ENCODE data around the gene NCEH1.

Gene NCEH1

DNA sequence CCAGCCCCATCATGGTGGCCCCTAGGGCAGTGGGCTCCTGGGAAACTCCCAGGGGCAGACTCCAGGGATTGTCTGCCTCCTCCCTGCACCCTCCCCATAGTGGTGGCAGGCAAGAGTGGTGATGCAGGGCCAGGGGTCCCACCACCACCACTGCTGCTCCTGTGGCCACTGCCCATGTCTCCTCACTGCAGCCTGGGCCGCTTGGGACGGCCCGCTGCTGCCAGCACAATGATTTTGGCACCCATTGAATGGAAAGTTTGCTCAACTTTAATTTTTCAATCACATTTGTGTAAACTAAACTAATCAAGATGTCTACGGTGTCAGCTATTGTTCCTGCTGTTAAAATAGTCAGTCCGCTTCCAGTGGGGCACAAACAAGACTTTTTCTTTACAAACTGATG lies 95.6 kb downstream of the NCEH1 start:
- FAIRE-seq (no peak), DNase-seq (ENCODE audit: insufficient read length) (no peak)

DNA sequence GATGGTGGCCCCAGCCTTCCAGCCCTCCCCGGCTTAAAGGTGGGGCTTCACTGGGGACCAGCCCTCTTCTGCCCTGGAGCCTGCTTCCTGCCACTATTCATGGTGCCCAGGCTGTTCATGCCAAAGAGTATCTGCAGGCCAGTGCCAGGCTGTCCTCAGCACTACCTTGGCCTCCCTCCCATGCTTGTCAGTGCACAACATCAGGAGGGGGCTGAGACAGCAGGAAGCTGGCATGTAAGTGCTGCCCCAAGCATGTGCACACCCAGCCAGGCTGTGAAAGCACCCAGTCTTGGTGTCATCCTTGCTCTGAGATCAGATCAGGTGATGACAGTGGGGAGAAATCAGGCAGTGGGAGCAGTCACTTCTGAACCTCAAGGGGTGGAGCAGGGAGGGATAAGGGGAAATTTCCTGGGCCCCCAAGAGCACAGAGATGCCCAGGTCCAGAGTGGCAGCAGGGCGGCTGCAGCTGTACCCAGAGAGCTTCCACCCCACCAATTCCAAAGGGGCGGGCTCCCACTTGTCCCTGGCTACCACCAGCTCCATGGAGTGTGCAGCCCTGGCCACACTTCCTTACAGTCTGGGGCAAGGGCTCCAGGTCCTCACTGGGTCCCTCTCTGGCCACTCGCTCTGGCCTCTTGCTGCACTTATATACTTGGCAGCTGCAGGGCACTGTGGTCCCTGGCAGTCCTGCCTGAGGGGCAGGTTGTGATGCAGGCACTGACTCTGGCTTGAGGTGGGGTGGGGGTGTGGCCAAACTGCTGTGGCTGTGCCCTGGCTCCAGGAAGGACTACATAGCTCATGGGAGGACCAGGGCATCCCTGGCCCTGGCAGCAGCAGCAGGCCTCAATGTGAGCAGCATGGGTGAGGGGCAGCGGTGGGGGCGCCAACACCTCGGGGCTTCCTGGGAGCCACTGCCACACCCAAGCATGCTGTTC lies 96.3 kb downstream of the NCEH1 start:
- TF ChIP-seq POLR2AphosphoS5 (IDR thresholded peaks at IDR 0.05; ENCODE audit: low read depth, low read length) (no peak), TAF1 (IDR thresholded peaks at IDR 0.05; ENCODE audit: borderline replicate concordance, low read depth, low read length) (no peak), POLR2A (IDR thresholded peaks at IDR 0.05; ENCODE audit: low read depth, low read length) (no peak)
- DNase-seq (ENCODE audit: insufficient read length): no peak
- no peak for FAIRE-seq

More for the DNA sequence above, 95.6 kb downstream of the NCEH1 start:
- TF ChIP-seq TAF1 (IDR thresholded peaks at IDR 0.05; ENCODE audit: borderline replicate concordance, low read depth, low read length) (no peak), POLR2AphosphoS5 (IDR thresholded peaks at IDR 0.05; ENCODE audit: low read depth, low read length) (no peak), POLR2A (IDR thresholded peaks at IDR 0.05; ENCODE audit: low read depth, low read length) (no peak)

DNA sequence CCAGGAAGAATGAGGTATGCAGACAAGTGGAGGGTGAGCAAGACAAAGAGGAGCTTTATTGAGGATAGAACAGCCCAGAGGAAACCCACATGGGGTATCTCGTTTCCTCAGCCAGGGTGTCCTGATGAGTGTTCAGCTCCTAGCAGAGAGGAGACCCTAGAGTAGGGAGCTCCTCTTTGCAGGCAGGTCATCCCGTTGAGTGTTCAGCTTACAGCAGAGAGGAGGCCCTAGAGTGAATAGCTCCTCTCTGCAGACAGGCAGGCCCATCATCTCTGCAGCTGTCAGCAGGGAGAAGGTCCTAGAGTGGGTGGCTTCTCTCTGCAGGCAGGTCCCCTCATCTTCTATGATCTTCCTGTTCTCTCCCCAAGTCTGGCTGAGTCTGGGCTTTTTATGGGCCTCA lies 97.0 kb downstream of the NCEH1 start:
- no peak for DNase-seq (ENCODE audit: insufficient read length)
- no peak for FAIRE-seq
- TF ChIP-seq POLR2A (IDR thresholded peaks at IDR 0.05; ENCODE audit: low read depth, low read length) (no peak), TAF1 (IDR thresholded peaks at IDR 0.05; ENCODE audit: borderline replicate concordance, low read depth, low read length) (no peak), POLR2AphosphoS5 (IDR thresholded peaks at IDR 0.05; ENCODE audit: low read depth, low read length) (no peak)

DNA sequence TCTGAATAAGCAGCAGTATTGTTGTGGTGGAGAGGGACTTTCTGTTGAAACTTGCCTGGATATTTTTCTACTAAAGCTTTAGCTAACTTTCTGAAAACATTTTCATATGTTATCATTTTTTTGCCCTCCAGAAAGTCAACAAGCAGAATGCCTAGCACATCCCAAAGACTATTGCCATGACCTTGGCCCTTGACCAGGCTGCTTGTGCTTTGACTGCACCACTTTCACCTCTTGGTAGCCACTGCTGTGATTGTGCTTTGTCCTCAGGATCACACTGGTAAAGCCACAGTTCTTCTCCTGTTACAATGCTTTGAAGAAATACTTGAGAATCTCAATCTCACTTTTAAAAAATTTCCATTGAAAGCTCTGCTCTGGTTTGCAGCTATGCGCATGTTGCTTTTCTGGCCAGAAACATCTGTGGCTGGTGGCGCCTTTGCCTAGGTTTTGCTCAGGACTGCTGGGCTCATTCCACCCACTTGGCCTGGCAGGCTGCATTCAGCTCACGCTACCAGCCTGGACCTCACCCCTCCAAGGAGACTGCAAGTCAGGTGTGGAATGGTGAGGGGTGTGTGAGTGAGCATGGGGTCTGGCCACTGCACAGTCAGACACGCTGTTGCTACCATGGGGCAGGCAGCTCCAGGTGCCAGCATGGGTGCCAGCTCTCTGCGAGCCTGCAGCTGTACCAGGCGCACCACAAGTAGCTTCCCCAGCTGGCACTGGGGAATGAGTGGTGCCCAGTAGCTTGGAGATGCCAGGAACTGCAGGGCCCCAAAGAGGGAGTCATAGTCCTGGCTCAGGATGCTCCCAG lies 97.8 kb downstream of the NCEH1 start:
- DNase-seq (ENCODE audit: insufficient read length) (no peak), FAIRE-seq (no peak)
- no peak for TF ChIP-seq TAF1 (IDR thresholded peaks at IDR 0.05; ENCODE audit: borderline replicate concordance, low read depth, low read length)
- no peak for TF ChIP-seq POLR2A (IDR thresholded peaks at IDR 0.05; ENCODE audit: low read depth, low read length)
- TF ChIP-seq POLR2AphosphoS5 (IDR thresholded peaks at IDR 0.05; ENCODE audit: low read depth, low read length): no peak

DNA sequence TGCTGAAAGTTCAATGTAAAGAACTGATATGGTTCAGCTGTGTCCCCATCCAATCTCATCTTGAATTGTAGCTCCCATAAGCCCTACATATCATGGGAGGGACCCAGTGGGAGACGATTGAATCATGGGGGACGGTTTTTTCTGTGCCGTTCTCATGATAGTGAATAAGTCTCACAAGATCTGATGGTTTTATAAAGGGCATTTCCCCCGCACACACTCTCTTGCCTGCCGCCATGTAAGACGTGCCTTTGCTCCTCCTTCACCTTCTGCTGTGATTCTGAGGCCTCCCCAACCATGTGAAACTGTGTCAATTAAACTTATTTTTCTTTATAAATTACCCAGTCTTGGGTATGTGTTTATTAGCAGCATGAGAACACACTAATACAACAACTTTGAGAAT lies 101.1 kb downstream of the NCEH1 start:
- TF ChIP-seq POLR2A (IDR thresholded peaks at IDR 0.05; ENCODE audit: low read depth, low read length) (no peak), TAF1 (IDR thresholded peaks at IDR 0.05; ENCODE audit: borderline replicate concordance, low read depth, low read length) (no peak), POLR2AphosphoS5 (IDR thresholded peaks at IDR 0.05; ENCODE audit: low read depth, low read length) (no peak)
- no peak for FAIRE-seq
- DNase-seq (ENCODE audit: insufficient read length): no peak

DNA sequence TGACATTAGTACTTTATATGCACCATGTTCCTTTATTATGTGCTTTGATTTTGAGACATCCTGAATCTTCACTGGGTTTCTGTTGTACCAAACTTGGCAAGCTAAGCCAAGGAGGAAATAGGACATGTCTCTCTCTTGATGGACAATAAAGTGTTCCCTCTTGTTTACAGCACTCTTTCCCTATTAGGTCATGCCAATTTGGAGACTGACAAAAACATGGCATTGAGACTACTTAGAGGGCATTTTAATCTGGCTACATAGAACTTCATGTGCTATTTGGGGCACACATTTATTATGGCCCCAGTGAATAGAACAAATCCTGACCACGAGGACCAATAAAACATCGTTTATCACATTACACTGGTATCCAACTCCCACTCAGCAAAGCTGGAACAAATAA lies 102.3 kb downstream of the NCEH1 start:
- TF ChIP-seq POLR2A (IDR thresholded peaks at IDR 0.05; ENCODE audit: low read depth, low read length): no peak
- TF ChIP-seq TAF1 (IDR thresholded peaks at IDR 0.05; ENCODE audit: borderline replicate concordance, low read depth, low read length): no peak
- TF ChIP-seq POLR2AphosphoS5 (IDR thresholded peaks at IDR 0.05; ENCODE audit: low read depth, low read length): no peak
- DNase-seq (ENCODE audit: insufficient read length) (no peak), FAIRE-seq (peak; percentile 33)

DNA sequence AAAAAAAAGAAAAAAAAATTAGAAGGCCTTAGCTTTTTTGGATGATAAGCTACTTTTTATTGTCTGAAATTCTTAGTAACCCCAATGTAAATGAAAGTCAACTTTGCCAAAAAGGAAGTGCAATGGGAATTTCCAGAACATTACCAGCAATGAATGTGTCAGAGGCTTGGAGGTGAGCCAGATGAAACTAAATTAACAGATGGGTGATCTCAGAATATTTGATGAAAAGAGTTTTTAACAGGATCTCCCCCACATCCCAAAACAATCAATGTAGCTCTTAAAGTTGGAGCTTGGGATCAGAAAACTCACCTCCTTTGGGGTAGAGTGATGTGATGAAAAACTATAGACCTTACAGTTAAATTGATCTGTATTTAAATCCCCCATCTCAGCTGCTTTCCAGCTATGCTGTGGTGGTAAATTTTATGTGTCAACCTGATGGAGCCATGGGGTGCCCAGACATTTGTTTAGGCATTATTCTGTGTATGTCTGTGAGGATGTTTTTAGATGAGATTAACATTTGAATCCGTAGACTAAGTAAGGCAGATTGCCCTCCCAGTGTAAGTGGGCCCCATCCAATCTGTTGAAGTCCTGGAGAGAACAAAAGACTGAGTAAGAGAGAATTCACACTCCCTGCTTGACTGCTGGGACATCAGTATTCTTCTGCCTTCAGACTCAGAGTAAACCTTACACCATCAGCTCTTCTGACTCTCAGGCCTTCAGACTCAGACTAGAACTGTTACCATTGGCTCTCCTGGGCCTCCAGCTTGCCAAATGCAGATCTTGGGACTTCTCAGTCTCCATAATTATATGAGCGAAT lies 103.4 kb downstream of the NCEH1 start:
- FAIRE-seq (no peak), DNase-seq (ENCODE audit: insufficient read length) (no peak)
- TF ChIP-seq POLR2AphosphoS5 (IDR thresholded peaks at IDR 0.05; ENCODE audit: low read depth, low read length): no peak
- no peak for TF ChIP-seq TAF1 (IDR thresholded peaks at IDR 0.05; ENCODE audit: borderline replicate concordance, low read depth, low read length)
- TF ChIP-seq POLR2A (IDR thresholded peaks at IDR 0.05; ENCODE audit: low read depth, low read length): no peak

DNA sequence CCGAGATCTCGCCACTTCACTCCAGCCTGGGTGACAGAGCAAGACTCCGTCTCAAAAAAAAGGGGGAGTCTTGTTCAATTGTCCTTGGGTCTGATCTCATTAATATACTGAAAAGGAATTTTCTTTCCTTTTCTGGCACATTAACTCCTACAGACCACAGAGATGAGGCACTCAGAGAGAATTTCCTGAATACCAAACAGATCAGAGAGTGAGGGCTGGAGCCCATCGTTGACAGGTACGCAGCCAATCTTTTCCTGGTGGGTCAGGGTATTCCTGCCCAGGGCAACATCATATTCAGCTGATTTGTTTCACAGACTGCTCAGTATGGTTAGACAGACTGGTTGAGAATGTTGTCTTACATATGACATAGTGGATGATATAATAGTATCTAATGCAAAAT lies 104.8 kb downstream of the NCEH1 start:
- TF ChIP-seq TAF1 (IDR thresholded peaks at IDR 0.05; ENCODE audit: borderline replicate concordance, low read depth, low read length): no peak
- TF ChIP-seq POLR2A (IDR thresholded peaks at IDR 0.05; ENCODE audit: low read depth, low read length): no peak
- no peak for TF ChIP-seq POLR2AphosphoS5 (IDR thresholded peaks at IDR 0.05; ENCODE audit: low read depth, low read length)
- FAIRE-seq (no peak), DNase-seq (ENCODE audit: insufficient read length) (no peak)

DNA sequence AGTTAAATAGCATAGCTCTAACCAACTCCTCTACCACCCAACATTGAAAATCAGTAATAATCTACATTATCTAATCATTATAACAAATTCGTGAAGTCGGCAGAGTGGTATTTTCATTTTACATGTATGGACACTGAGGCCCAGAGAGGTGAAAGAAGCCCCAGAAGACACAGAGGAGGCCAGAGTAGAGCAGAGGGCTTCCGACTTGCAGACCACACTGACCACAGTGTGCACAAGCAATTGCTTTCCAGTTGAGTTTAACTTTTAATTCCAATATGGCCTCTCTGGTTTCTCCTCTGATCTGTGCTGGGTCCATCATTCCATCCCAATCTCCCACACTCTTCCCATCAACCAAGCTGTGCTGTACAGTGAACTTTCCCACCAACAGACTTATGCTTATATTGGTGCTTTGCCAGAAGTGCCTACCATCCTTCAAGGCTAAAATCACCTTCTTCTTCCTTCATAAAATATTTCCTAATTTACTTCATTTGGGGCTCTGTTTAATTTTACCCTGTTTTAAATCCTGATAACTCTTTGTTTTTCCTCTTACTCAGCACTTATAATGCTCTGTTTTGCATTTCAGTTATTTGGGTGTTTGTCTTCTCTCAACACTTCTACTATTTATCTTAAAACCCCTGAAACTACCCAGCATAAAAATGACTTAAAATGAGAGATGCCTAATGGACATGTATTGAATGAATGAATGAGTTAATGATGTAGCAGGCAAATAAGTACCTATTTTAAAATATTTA lies 105.8 kb downstream of the NCEH1 start:
- TF ChIP-seq TAF1 (IDR thresholded peaks at IDR 0.05; ENCODE audit: borderline replicate concordance, low read depth, low read length) (no peak), POLR2AphosphoS5 (IDR thresholded peaks at IDR 0.05; ENCODE audit: low read depth, low read length) (no peak), POLR2A (IDR thresholded peaks at IDR 0.05; ENCODE audit: low read depth, low read length) (no peak)
- FAIRE-seq: no peak
- DNase-seq (ENCODE audit: insufficient read length): no peak

DNA sequence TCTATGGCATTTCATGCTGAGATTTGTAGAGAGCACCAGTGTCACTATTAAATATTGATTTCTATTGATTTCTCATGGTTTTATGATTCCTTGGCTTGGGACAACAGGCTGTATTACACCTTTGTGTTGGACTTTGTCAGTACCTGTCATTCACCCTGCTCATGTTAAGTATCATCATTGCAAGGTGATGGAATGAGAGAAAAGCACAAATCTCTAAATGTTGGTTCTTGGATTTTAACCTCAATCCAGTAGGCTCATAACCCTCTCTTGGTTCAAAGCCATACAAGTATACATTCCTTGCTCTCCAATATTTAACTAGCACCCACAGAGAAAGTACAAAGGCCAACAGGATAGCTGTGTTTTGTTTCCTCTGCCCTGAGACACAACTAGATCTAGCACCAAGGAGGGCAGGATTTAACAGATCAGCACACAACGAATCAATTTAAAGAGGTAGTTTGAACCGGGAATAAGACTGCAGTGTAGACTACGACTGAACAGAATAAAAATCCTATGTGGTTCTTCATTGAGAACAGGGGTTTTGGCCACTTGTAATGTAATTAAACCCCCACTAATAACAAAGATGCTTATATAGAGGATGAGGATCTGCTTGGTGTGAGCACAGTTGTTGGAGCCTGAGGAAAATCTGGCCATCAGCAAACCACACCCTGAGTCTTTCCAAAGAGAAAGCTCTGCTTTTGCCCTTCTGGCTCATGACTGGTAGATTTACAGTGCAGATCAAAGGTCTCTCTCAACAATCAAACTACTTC lies 109.6 kb downstream of the NCEH1 start:
- DNase-seq (ENCODE audit: insufficient read length) (no peak), FAIRE-seq (no peak)
- TF ChIP-seq POLR2A (IDR thresholded peaks at IDR 0.05; ENCODE audit: low read depth, low read length): no peak
- no peak for TF ChIP-seq TAF1 (IDR thresholded peaks at IDR 0.05; ENCODE audit: borderline replicate concordance, low read depth, low read length)
- TF ChIP-seq POLR2AphosphoS5 (IDR thresholded peaks at IDR 0.05; ENCODE audit: low read depth, low read length): no peak

All from GM12892 (cell line).